ENCODE results near the gene TM4SF1.

The TM4SF1 gene, protein sequence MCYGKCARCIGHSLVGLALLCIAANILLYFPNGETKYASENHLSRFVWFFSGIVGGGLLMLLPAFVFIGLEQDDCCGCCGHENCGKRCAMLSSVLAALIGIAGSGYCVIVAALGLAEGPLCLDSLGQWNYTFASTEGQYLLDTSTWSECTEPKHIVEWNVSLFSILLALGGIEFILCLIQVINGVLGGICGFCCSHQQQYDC

DNA sequence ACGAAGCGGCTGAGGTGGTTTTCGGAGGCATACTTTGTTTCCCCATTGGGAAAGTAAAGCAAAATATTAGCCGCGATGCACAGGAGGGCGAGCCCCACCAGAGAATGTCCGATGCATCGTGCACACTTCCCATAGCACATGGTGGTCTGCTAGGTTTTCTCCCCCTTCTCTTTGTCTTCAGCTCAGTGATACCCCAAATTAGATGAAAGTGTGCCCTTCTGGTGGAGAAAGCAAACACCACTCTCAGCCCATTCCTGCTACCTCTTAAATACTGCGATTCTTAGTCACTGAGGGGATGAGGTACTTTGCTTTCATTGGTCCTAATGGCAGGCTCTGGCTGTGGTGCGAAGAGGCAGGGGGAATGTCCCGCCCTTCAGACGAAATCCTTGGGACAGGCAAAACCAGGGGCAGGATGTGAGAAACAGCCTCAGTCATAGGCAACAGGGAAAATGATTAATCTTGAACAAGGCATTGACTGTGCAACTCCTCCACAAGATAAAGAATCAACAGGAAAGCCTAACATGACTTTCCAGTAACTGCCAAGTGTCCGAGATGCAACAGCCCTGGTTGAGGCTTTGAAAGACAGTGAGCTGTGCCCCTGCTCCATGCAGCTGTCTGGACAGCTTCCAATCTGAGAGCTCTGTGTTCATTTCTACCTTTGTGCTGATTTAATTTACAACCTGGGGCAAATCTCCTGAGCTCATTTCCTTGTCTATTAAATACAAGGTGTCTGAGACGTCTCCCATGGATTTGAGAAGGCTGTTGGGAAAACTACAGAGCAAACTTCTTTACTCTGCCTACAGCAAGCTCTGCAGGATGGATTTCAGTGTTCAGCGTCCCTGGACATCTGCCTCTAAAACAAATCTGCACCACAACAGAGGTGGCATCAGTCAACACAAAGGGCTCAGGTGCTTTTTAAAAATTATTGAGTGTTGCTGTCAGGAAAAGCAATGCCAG, at the start of gene TM4SF1:
Gene TM4SF1, minus strand, starts transcription at position 242 of the 957 bp plus-strand sequence. Its CDS starts 102 bp downstream, at position 140.
- DNase-seq = no peak

DNA sequence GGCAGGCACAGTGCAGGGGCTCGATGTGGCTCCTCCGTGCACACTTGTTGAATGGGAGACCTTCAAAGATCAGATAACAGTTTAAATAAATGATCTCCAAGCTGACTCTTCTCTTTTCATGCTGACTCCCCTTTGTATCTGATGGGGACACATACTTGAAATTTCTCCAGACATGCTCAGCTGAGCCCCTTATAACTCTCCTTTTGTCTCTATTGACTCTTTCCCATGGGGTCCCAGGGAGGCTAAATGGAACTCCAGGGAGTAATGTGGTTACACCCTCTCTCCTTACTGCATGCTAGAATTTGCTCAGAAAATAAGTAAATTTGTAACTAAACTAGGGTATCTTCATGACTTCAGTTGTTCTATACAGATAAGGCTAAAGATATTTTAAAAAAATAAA, 48.9 kb upstream of the TM4SF1 start:
- DNase-seq = no peak

DNA sequence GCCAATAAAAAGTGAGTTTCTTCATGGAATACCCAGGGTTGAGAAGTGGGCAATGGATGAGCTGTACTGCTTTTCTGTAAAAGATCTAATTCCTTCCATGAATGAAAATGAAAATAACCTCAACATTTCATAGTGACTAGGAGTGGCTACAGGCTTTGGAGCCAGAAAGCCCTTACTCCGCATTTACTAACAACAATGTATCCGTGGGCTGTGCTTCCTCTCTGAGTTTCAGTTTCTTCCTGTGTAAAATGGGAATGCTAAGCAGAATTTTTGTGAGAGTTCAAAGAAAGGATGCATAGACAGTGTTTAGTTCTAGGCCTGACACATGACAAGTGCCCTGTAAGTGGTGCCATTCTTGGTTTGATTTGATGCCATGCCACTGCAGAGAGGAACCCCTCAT, 47.5 kb upstream of the TM4SF1 start:
- DNase-seq = no peak

GRCh38 chr3:149421764-149422163, 44.3 kb upstream of the TM4SF1 start:
- no peak for DNase-seq

DNA sequence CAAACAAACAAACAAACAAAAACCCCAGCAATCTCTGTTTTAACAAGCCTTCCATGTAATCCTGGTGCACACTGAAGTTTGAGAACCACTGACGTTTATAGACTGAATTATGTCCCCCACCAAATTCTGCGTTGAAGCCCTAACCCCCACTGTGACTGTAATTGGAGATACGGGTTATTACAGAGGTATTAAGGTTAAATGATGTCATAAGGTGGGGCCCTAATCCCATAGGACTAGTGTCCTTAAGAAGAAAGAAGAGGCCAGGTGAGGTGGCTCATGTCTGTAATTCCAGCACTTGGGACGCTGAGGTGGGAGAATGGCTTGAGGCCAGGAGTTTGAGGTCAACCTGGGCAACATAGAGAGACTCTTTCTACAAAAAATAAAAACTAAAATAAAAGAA, 42.4 kb upstream of the TM4SF1 start:
- DNase-seq = no peak

DNA sequence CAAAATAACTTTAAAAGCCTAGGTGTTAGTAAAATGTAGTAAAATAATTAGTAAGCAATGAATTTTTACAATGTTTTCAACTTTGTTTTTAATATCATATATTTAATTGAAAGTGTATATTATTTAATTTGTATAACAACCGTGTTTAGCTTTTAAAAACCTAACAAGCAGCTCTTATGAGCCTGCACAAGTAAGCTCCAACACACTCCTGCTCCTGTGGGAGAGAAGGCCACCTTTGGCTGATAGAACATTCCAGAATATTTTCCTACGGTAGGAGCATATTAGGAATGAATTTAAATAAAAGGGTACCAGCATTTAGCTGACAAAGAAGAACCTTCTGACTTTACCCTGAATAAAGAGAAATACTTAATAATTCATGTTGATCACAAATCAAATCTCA, 40.3 kb upstream of the TM4SF1 start:
- no peak for DNase-seq

DNA sequence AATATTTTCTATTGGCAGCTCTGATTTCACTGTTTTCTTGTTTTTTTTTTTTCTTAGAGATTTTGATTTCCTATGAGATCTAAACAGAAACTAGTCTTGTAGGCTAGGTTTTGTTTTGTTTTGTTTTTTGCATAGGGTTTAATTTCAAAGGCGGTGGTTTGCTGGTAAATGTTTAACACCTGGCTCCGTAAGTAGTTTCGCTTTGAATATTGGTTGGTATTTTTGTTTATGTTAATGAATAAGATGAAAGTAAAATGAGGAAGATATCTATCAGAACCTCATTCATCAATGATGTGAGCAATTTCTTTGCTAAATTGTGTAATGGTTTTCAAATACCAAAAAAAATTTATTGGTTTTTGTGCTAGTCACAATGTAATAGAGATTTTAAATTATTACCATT, 39.7 kb upstream of the TM4SF1 start:
- no peak for DNase-seq

DNA sequence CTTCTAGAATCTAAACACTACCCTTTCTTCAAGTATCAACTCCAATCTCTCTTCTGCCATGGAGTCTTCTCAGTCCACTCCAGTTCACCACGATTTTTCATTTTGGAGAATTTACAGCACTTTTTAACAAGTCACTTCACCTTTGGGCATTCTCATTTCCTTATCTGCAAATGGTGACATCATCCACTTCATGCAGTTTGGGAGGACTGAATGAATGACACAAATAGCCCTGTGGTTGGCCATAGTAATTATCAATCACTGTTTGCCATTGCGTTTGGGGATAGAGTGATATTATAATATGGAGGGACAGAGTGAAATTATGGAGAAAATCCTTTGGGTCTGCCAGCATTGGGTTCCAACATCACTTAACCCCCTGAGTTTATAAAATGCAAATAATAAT, 38.0 kb upstream of the TM4SF1 start:
- no peak for DNase-seq

DNA sequence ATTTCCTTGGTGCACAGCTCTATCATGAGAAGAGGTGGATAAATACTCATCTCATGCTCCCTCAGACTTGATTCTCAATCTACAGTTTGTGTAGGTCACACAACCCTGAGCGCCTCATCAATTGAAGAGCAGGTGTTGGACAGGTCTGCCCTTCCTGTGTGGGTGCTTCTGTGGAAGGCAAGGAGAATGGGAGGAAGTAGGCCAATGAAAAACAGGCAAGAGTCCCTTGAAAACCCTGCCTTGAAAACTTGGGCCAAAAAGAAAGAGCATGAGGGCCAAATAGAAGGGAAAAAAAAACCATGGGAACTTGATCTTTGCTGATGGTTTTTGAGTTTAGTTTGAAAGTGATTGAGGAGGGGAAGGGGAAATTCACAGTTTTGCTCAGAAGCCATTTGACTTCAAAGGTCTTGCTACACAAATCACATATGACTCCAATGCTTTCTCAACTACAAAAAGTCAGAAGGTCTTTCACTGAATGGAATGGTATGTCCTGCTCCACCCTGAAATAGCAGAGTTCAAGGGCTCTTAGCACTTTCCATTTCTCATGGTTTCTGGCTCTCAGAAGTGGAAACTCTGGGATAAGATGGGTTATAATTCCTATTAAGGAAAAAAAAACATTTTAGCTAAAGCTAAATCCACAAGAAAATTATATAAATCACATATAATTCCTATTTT, 37.2 kb upstream of the TM4SF1 start:
- no peak for DNase-seq

- DNase-seq = no peak
These were observed 34.1 kb upstream of the TM4SF1 start for GRCh38 chr3:149411583-149411982.

GRCh38 chr3:149409351-149409750, 31.9 kb upstream of the TM4SF1 start:
- DNase-seq = no peak

GRCh38 chr3:149407898-149408297, 30.4 kb upstream of the TM4SF1 start:
- no peak for DNase-seq

DNA sequence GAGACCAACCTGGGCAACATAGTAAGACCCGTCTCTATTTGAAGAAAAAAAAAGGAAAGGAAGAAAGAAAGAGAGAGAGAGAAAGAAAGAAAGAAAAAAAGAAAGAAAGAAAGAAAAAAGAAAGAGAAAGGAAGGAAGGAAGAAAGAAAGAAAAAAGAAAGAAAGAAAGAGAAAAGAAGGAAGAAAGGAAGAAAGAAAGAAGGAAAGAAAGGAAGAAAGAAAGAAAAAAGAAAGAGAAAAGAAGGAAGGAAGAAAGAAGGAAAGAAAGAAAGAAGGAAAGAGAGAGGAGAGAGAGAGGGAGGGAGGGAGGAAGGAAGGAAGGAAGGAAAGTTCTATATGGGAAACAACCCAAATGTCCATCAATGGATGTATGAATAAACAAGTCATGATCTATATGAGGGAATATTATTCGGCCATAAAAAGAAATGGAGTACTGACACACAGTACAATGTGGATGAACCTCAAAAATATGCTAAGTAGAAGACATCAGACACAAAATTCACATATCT, 28.8 kb upstream of the TM4SF1 start:
- DNase-seq = no peak

GRCh38 chr3:149403443-149403842, 26.0 kb upstream of the TM4SF1 start:
- DNase-seq = no peak

- DNase-seq = no peak
These were observed 25.0 kb upstream of the TM4SF1 start for GRCh38 chr3:149402481-149402880.

DNA sequence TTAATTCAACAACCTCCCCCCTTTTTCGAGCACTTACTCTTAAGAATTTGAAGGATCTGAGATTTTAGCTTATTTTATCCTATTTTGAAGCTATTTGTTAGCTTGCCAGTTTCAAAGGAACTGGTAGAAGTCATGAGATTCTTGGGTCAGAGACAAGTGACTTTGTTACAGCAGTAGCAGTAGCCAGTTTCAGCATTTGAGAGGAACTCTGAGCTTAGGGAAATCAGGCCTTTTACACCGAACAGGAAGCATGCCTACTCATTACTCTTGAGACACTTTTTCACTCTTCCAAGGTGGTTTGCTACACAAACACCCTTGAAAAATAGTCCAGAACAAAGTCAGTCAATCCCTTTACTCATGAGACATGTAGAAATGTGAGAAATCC, 24.5 kb upstream of the TM4SF1 start:
- no peak for DNase-seq

- DNase-seq = no peak
These were observed 23.9 kb upstream of the TM4SF1 start for GRCh38 chr3:149401212-149401925.

DNA sequence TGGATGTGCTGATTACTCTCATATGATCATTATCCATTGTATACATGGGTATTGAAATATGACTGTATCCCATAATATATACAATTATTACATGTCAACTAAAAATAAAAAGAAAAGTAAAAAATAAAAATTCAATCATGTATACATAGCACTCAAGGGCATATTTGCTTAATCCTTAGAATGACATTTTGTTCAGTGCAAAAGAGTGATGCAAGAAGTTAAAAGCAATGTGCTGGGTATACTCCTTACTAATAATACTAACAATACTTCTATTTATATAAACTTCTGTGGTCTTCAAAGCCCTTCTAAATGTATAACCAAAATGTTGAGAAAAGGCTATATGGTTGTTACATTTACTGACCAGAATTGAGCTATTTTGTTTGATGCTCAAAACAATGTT, 23.2 kb upstream of the TM4SF1 start:
- no peak for DNase-seq

GRCh38 chr3:149398296-149398695, 20.8 kb upstream of the TM4SF1 start:
- DNase-seq = no peak

- DNase-seq = no peak
These were observed 20.1 kb upstream of the TM4SF1 start for GRCh38 chr3:149397528-149397927.

DNA sequence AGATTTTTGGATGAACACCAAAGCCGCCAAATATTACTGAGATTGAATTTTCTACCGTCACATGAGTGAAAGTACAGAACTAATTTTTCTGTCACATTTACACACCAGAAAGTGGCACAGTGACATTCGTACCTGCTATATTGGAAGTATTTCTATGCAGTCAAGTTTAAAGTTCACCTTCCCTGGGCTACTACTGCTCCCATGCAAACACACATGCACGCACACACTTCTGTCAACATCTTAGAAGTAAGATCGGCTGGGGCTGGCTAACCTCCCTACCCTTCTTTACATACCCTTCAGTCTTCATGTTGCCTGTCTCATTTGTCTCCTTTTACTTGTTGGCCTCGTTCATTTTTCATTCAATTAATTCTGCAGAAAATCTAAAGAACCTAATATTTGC, 19.0 kb upstream of the TM4SF1 start:
- DNase-seq = no peak

DNA sequence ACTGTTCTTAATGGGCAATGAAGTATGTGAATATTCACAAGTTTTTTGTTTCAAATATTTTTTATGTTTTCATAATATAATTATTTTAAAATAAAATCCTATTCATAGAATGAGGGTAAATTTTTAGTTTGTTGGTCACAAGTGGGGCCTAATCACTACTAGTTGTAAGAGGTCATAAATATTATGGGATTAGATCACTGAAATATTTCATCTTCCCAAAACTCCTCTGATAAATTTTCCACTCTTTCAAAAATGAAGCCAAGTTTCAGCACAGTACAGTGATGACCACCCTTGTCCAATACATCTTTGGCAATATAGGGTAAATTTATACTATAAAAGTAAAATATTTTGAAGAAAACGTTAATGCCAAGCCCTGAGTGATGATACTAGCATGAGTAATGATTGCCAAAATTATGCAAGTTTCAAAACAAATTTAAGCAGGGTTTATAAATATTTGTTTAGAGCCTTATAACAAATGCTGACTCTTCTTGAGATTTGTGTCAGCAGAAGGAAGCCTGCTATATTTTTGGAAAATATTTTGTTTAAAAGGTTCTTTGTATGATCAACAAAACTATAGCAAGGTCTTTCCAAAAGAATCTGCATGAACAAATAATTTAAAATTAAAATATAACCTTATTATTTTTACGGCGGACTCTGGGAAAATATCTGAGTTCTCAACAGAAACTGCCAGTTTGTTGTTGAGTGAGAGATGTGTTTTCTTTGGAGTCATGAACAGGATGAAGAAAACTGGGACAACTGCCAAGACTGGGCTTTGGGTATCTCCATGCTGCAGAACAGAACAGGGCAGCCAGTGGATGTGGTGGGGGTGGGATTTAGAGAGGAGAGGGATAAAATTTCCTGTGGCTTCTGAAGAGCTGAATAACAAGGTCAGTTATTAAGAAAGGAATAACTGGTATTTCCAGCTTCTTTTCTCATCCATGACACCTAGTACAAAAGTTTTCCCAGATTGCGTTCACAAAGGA, 17.9 kb upstream of the TM4SF1 start:
- no peak for DNase-seq

All from NCI-H1694 treated with DMSO at 0.1 percent for 48 hours (cell line).